ENCODE results near the gene SH3BGRL2. TPM values are rescaled to one million over a fixed set of nuclear protein-coding genes. Genes with fewer than 3 reads are reported as not detected.

Gene SH3BGRL2
- total and polyA plus RNA-seq, 2 of the 8 experiments (the other 6 are each of a cell fraction or from before 2014, with no cell fraction given) = 6.0 to 20.3 TPM

- H3K79me2 ChIP-seq (ENCODE audit: control insufficient read depth in 1 of 2, insufficient read depth in 2 of 2, low read length in 2 of 2) = no peaks in the 10 kb centered on the region
- no peak overlapping the region for H3K14ac ChIP-seq (ENCODE audit: insufficient read length)
- no peaks in the 10 kb centered on the region for H3K36me3 ChIP-seq (ENCODE audit: control insufficient read depth in 2 of 4, insufficient read depth in 4 of 4, low read length in 3 of 4)
- H4K8ac ChIP-seq (ENCODE audit: extremely low read depth, insufficient read depth, low read length) = no peak overlapping the region
- H3K4me1 ChIP-seq (replicated peaks in 1 of 4; ENCODE audit: control insufficient read depth in 3 of 4, insufficient read depth in 4 of 4, low read length in 3 of 4) = no peaks in the 10 kb centered on the region
- no peaks in the 10 kb centered on the region for H3K27me3 ChIP-seq (replicated peaks in 1 of 4; ENCODE audit: control insufficient read depth in 3 of 4, extremely low read depth in 1 of 4, insufficient read depth in 3 of 4, low read length in 3 of 4)
- no peak overlapping the region for H2BK12ac ChIP-seq (ENCODE audit: low read depth, low read length)
- no peaks in the 10 kb centered on the region for H4K20me1 ChIP-seq (replicated peaks in 1 of 2; ENCODE audit: control insufficient read depth in 1 of 2, insufficient read depth in 2 of 2, low read length in 2 of 2)
- FAIRE-seq = no peak
- POLR2A ChIA-PET (ENCODE audit: partially characterized antibody) = no interaction called here
- H3K56ac ChIP-seq (replicated peaks; ENCODE audit: insufficient read length, low read depth, low read length) = no peak overlapping the region
- no peaks in the 10 kb centered on the region for H3K23me2 ChIP-seq (ENCODE audit: low read depth, low read length)
- H3K4me2 ChIP-seq (ENCODE audit: insufficient read depth in 1 of 2, low read depth in 2 of 2, low read length in 2 of 2) = no peak overlapping the region
- no peak overlapping the region for H4K5ac ChIP-seq (ENCODE audit: insufficient read length, low read depth, low read length)
- no peaks in the 10 kb centered on the region for H3K79me1 ChIP-seq (ENCODE audit: low read depth, low read length)
- H2BK15ac ChIP-seq (ENCODE audit: low read length) = no peak overlapping the region
- WGBS, 2 experiments (ENCODE audit: extremely low coverage in 1 of 2, insufficient coverage in 1 of 2, insufficient read length in 1 of 2, insufficient replicate concordance in 2 of 2, low coverage in 1 of 2, low lambda C conversion rate in 2 of 2, missing lambda C conversion rate in 1 of 2) = 92% methylated on average over 4 of the region's 4 CpGs; no CpG with 5 or more reads in 1 of the 2 experiments
- H2BK120ac ChIP-seq (replicated peaks; ENCODE audit: low read depth, low read length) = no peak overlapping the region
- no peak overlapping the region for H3K27ac ChIP-seq (ENCODE audit: low read depth, low read length)
- no peak overlapping the region for H3K18ac ChIP-seq (ENCODE audit: extremely low read depth, low read length)
- no peak overlapping the region for H2BK20ac ChIP-seq (ENCODE audit: low read length)
- H2AFZ ChIP-seq (ENCODE audit: low read length) = no peak overlapping the region
- no peak overlapping the region for H3K4ac ChIP-seq (replicated peaks; ENCODE audit: insufficient read length, low read depth, low read length)
- DNase-seq (ENCODE audit: low read depth in 1 of 2, low spot score in 2 of 2) = no peak
- H4K91ac ChIP-seq (replicated peaks; ENCODE audit: insufficient read length, low read length) = no peak overlapping the region
- H2BK5ac ChIP-seq (ENCODE audit: low read depth, low read length) = no peak overlapping the region
- no peak overlapping the region for H3K4me3 ChIP-seq (ENCODE audit: extremely low read depth in 1 of 4, insufficient read depth in 2 of 4, low read depth in 3 of 4, low read length in 4 of 4)
- no peak overlapping the region for H2AK5ac ChIP-seq (ENCODE audit: low read depth, low read length)
- H3K9me3 ChIP-seq (ENCODE audit: insufficient read depth in 2 of 2, low read depth in 1 of 2, low read length in 1 of 2) = no peaks in the 10 kb centered on the region
- CTCF ChIA-PET (ENCODE audit: partially characterized antibody) = interaction anchor here (1.0 kb wide), 1 partner anchor 190 kb away, joined by 3 read pairs; no protein-coding TSS in a partner anchor
- H3K23ac ChIP-seq (ENCODE audit: insufficient read length) = no peak overlapping the region
- H3K9ac ChIP-seq (replicated peaks in 1 of 4; ENCODE audit: extremely low read depth in 1 of 4, low read depth in 3 of 4, low read length in 3 of 4) = no peak overlapping the region
- TF ChIP-seq BRCA1 (IDR thresholded peaks at IDR 0.05; ENCODE audit: low read depth, low read length) (no peak), PHF8 (conservative IDR thresholded peaks at IDR 0.05; ENCODE audit: low read depth, low read length) (no peak), CTCF (IDR thresholded peaks at IDR 0.05; ENCODE audit: control extremely low read depth in 1 of 3, insufficient read depth in 1 of 3, low read depth in 1 of 3, low read length in 3 of 3) (no peak), POLR2AphosphoS5 (IDR thresholded peaks at IDR 0.05; ENCODE audit: low read depth, low read length) (no peak), EZH2 (IDR thresholded peaks at IDR 0.05; ENCODE audit: low read depth, low read length, severe bottlenecking) (no peak), TEAD4 (IDR thresholded peaks at IDR 0.05; ENCODE audit: low read depth, low read length) (no peak), JUN (IDR thresholded peaks at IDR 0.05; ENCODE audit: low read depth, low read length) (no peak), CHD1 (IDR thresholded peaks at IDR 0.05; ENCODE audit: low read depth, low read length) (no peak), USF2 (IDR thresholded peaks at IDR 0.05; ENCODE audit: low read length) (no peak), TCF12 (IDR thresholded peaks at IDR 0.05; ENCODE audit: low read depth, low read length) (no peak), CTBP2 (IDR thresholded peaks at IDR 0.05; ENCODE audit: borderline replicate concordance, insufficient read depth, insufficient read length, low read length) (no peak)
Observed at GRCh38 chr6:79598012-79598411, 33.1 kb upstream of the SH3BGRL2 start.

Data from H1 (cell line).